ENCODE measurements around the gene ZNF121.

DNA sequence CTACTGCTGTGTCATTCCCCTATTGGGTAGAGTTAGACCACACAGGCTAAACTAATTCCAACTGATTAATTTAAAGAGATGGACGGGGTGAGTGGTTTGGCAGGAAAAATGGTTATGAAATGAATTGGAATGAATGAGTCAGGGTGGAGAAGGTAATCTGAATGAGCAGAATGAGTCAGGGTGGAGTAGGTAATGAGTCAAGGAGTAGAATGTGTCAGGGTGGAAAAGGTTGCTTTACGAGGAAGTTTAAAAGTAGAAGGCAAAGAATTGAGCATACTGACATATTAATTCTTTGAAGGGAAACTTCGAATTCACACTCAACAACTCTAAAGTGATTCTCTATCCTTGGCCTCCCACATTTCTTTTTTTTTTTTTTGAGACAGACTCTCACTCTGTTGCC, 12.7 kb upstream of the ZNF121 start:
- no peak for TF ChIP-seq CTCF (IDR thresholded peaks at IDR 0.05; ENCODE audit: borderline replicate concordance, extremely low read depth, low read length, poor library complexity, severe bottlenecking)
- TF ChIP-seq EZH2 (IDR thresholded peaks at IDR 0.05; ENCODE audit: borderline replicate concordance, low read depth, low read length, severe bottlenecking): no peak

Measured in DND-41 (cell line).